COLO829 (cell line): ENCODE results near the gene KCNMA1.
A peak's percentile ranks its signal among the peaks of the same experiment; 100 is the strongest.
"Not testable (repeated sequence)": the region's sequence is repeated elsewhere in the genome, so short reads cannot be mapped to it uniquely, and the experiment has no call there.

ENCODE experiments used
- DNase-seq: peaks from one replicate; pipeline ENCODE4 v3.0.0; 2012; ENCODE audit warnings: low spot score

The KCNMA1 gene

DNA sequence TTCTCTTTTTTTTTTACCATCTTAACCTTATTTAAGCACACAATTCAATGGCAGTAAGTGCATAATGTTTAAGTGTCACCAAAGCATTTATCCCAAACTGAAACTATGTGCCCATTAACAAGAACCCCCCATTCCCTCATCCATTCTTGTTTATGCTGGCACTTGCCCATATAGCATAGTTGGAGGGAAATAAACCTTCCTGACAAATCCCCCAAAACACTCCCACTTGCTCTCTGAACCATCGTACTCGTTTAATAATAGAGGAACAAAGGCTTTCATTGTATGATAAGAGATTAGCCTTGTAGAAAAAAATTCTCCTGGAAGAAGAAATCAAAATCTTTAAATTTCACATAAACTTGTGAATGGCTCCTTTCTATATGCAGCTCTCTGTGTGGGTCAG, 26.4 kb upstream of the KCNMA1 start:
- peak; percentile 54 for DNase-seq

DNA sequence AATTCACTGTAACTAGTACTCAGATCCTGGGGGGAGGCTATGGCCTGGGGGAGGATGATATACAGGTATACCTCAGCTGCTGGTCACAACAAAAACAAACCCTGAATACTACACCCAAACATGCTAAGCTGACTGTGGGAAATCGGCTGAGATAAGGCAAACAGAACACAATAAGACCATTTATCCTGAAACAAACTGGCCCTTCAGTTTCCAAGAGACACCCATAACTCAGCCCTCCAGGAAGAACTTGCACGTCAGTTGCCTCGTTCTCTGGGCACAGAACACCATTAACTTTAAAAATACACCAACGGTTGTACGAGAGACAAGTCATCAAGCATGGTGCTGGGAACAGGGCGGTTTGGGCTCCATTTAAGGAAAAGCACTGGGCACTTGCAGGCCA, 24.1 kb upstream of the KCNMA1 start:
- DNase-seq: peak; percentile 71

DNA sequence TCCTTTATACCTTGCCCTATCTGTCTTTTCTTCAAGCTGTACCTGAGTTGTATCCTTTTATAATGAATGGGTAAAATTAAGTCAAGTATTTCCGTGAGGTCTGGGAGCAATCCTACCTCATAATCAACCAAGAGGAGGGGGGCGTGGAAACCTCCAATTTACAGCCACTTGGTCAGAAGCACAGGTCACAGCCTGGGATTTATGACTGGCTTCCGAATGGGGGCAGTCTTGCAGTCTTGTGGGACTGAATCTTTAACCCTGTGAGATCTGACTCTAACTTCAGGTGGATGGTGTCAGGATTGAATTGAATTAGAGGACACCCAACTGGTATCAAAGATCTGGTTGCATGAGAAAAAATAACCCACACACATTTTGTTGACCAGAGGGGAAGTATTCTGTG, 23.5 kb upstream of the KCNMA1 start:
- no peak for DNase-seq

DNA sequence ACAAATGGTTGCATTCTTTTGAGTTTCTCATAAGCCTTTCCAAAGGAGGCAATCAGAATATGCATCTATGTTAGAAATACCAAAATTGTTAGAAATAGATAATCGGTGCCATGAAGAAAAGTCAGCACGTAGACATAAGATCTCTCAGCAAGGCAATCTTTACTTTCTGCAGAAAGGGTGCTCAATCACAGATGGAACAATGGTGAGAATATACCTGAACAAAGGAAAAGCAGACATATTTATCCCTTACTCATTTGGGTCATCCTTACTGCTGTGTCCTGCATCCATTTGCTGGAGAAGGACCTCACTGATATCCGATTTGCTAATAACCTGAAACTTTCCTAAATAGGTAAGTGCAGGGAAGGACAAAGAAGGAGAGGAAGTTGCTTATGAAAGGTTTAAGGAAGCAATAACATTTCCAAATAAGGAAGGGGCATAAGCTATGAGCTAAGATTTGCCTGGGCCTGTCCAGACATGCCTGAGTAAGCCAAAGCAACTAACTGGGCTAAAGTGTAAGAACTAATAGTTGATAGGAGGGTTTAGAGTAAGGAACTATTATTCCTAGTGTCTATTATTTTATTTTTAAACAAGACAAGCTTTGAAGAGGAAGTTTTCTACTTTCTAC, 21.6 kb upstream of the KCNMA1 start:
- not testable (repeated sequence) for DNase-seq

DNA sequence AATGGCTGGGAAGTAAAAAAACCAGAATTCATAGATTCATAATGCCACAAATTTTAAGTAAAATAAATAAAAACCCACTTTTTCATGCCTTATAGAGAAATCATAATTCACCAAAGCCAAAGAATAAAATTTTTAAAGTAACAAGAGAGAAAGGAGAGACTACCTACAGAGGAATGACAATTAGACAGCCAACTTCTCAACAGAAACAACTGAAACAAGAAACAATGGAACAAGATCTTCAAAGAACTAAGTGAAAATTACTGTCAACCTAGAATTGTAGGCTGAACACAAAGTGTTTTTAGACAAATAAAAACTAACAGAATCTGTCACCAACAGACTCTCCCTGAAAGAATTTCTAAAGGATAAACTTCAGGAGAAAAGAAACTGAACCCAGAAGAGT, 15.6 kb upstream of the KCNMA1 start:
- DNase-seq: no peak

DNA sequence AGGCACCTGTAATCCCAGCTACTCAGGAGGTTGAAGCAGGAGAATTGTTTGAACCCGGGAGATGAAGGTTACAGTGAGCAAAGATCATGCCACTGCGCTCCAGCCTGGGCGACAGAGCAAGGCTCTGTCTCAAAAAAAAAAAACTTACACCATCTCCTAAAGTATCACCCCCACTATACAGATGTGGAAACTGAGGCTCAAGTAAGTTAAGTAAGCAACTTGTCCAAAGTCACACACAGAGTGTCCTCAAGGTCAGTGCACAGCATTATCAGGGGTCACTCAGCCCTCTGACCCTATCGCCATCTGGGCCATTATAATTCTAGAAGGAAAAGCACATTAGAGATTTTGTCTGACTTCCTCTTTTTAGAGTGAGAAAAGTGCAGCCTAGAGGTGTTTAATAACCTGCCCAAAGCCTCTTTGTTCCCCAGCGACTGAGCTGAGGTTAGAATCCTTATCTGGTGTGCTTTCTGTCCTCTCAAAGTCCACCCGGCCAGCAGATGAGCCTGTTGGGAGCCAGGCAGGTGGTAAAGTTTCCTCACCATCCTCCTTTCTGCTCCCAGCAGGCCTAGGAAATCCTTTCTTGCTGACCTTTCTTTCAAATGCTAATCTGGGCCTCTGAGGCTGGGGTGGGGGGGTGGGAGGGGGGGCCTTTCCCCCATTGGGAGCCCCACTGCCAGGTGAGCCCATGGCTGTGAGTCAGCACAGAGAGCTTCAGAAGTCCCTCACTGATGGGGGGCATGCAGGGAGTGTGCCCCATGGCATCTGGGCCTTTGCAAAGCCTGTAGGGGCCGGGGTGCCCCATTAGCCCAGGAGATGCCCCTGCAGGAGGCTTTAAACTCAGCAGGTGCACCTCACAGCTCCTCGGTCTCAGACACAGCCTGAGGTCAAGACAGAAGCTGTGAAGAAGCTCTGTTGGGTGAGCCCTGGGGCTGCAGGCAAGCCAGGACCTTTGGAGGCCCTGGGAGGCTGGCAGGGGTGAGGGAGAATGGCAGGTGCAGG, 12.0 kb upstream of the KCNMA1 start:
- DNase-seq: no peak

DNA sequence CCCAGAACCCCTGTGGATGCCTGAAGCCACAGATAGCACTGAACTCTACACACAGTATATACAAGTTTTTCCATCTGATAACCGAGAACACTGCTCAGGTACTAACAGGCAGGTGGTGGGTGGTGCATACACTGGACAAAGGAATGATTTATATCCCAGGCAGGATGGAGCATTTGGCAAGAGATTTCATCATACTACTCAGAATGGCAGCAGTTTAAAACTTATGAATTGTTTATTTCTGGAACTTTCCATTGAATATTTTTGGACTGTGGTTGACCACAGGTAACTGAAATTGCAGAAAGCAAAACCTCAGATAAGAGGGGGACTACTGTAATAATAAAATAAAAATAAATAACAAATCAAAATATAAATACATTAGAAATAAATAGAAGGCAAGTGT, 10.9 kb upstream of the KCNMA1 start:
- DNase-seq: no peak

DNA sequence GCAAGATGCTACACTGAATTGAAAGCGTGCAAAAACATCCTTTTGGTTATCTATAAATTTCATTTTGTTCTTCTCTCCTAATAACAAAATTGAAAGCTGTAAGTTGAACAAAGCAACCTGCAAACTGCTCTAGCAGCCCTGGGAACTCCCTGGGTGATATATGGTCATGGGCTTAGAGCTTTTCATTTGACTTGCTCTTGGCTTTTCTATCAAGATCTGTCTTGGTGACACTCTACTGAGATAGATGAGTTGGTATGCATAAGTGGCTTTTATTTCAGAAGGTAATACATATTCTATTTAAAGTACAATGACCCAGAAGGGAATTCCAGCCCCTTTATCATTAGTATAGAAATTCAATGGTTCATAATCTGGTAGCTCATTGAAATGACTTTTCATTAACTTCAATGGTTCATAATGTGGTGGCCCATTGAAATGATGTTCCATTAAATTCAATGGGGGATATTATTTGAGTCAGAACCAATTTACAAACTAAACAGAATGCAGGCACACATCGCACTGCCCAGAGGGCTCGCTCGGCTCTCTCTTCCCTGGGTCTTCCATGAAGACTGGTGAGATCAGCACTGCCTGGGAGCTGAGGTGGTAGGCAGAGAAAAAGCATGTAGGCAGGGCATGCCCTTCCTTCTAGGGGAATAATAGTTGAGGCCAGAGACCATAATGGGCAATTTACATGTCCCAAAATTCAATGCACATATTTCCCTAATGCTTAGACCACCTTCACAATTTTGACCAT, 10.1 kb upstream of the KCNMA1 start:
- DNase-seq: no peak

DNA sequence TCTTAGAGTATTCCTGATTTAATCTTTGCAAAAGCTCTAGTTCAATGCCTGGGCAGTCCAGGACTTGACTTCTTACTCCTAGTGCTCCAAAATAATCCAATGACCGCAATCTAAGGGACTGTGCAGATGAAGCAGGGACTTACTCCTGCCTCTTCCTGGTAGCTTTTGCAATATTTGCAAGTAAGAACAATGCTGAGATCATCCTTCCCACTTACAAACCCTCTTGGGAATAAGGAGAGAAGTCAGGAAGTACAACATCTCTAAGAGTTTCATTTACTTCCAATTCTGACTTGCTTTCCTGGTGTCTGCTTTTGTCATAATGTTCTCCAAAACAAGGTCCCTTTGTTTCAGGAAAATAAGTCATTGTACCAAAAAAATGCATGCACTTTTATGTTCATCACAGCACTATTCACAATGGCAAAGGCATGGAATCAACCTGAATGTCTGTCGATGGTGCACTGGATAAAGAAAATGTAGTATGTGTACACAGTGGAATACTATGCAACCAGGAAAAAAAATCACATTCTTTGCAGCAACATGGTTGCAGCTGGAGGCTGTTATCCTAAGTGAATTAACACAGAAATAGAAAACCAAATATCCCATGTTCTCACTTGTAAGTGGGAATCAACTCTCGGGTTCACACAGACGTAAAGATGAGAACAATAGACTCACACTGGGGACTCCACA, 7.1 kb upstream of the KCNMA1 start:
- DNase-seq: peak; percentile 42

DNA sequence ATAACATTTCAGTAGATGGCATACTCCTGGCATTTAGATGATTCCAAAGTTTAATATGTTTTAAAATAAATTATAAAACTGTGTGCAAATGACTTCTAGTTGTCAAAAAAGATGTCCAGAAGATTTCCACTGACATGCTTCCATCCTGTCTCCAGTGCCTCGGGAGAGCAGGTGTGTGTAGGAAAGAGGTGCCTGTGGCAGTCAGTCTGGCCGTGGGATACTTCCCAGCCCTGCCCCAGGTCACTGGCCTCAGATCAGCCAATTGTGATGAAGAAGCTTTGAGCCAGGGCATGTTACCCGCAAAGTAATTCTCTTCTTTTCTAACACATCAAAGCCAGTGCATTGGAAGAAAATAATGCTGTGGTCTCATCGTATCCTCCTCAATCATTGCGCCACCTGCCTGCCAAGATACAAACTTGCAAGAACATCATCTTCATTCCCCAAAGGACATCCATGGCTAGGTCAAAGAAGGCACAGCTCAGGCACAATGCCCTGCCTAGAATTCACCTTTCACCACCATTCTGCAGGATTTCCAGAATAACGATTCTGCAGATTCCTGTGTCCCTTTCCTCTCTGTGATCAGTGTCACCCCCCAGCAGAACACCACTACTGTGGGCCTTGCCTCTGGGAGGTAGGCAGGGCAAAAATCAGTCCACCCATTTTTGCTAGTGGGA, 6.3 kb upstream of the KCNMA1 start:
- peak; percentile 32 for DNase-seq

DNA sequence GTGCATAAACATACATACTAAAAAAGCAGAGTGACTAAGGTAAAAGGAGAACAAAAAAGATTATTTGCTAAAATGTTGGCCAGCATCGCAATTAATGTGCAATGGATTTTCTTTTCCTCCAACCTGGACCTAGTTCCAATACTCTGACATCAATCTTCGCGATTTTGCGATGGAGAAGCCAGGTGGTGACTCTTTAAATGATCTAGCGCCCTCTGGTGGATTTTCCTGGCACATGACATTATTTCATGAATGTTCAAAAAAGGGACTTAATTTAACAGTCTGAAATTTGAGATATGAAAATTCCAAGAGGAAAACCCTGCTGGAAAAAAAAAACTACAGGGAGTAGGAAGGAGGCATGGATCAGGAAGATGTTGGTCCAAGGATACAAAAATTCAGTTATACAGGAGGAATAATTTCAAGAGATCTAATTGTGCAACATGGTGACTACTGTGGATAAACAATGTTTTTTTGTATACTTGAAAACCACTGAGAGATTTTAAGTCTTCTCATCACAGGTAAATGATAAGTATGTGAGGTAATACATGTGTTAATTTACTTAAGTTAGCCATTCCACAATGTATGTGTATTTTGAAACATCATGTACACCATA, 4.3 kb upstream of the KCNMA1 start:
- DNase-seq: peak; percentile 51

DNA sequence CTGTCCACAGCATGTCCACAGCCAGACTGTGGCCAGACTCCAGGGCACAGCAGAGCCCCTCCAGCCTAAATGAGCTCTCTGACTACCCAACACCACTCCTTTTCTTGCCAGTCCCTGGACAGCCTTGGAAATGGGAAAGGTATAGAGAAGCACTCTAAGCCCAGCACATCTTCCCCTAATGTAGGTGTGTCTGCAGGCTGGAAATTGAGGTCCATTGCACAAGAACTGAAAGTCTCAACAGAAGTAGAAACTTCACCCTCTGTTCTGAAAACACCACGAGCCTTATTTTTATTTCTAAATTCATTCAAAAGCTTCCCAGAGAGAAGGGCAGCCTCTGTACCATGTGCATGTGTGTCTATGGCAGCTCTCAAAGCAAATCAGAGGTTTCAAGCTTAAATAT, 3.7 kb upstream of the KCNMA1 start:
- DNase-seq: no peak

DNA sequence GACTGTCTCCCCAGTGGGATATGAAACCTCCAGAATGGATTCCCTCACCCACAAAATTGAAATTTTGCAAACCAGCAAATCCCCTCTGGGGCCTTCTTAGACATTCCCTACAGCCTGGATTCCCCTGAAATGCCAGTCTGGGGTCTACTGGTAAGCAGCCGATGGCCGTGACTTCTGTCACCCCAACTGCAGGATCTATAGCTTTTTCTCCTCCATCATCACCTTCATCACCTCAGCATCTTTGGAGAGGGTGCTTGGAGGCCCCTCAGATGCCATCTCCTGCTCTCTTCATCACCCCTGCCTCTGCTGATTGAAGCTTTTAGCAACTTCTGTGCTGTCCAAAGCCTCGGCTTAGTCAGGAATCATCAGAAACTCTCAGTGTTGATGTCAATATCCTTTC, 2.6 kb upstream of the KCNMA1 start:
- no peak for DNase-seq

DNA sequence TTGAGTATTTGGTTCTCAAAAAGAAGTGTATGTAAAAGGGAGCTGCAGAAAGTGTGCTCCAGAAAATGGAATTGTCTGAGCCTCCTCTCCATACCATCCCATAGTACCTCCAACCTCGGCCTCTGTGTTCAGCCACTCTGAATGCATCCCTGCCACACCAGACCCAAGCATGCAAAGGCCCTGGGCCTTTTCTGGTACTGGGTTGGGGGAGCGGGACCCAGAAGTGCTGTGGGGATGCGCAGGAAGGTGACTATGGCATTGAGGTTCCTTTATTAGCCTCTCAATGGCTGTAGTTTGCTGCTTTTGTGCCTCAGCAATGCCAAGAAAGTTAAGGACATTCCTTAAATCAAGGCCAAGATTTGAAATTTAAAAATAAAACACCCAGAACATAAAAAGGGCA, 2.1 kb upstream of the KCNMA1 start:
- no peak for DNase-seq

DNA sequence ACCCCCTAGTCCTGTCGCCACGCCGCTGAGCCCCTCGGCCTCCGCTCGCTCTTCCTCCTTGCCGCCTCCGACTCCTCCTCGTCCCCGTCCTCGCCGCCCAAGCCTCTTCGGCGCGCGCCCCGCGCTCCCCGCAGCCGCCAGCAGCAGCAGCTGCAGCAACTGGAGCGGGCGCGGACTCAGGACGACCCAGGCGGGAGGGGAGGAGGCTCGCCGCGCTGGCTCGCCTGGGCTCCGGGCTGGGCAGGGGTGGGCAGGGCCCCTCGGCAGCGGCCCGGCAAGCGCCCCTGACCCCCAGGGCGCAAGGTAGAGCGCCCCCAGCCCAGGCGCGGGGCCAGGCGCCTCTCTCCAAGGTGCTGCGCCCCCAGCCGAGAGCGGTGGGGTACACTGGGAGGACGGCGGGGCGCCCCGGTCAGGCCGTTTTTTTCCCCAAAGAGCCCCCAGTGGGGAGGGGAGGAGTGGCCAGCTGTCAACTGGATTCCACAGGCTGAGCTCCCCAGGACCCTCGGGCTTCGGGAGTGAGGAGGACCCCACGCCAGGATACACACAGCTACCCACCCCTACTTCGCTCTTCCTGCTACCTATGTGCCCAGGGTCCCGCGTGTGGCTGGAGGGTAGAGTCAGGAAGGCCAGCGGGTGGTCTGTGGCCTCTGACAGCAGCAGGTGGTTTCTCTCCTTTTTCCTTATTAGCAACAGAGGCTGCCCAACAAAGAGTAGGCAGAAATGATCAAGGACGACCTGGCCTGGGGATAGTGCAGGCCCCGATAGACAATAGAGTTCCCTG, 903 bp upstream of the KCNMA1 start:
- DNase-seq: no peak

DNA sequence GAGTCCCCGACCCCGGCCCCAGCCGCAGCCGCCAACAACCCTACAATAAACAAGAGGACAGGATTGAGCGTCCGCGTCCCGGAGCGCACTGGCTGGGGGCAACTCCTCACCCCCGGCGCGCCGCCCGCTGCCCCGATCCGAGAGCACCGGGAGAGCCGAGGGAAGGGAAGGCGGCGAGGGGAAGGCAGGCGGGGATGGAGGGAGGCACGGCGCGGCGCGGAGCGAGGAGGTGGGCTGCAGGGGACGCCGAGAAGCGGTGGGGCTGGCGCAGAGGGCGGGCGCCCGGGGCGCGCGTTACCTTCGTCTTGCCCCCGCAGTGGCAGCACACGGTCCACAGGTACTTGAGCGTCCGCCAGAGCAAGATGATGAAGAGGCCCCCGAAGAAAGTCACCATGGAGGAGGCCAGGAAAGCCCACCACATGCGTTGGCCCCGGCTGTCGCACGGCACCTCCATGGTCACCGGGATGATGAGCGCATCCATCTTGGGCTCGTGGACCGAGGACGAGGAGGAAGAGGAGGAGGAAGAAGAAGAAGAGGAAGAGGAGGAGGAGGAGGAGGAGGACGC, 559 bp downstream of the KCNMA1 start:
- no peak for DNase-seq

DNA sequence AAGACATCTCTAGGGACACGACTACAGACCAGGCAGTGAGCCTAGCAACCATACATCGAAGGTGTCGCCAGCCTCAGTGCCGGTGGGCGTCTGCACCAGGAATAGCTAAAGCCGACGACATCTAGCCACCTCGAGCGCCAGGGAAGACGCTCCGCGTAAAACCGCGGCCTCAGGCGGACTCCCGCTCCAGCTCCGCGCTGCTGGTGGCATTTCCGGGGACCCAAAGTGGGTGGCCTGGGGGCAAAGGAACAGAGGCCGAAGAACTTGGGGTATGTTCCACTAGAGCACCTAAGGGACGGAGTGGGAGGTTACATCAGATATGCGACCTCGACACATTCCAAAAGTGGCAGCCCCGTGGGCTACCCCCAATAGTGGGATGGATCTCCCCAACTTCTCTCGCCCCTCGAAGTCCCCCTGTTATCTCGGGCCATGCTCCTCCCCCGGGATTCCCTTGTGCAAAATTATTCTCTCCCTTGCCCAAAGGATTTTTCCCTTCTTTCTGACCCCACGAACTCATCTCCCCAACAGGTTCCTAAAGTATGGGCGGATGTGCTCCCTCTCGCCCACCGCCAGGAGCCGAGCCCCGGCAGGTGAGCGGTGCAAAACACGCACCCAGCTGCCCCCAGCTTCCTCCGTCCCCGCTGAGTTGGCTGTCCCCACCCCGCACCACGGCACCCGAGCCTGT, 1.2 kb downstream of the KCNMA1 start:
- no peak for DNase-seq

DNA sequence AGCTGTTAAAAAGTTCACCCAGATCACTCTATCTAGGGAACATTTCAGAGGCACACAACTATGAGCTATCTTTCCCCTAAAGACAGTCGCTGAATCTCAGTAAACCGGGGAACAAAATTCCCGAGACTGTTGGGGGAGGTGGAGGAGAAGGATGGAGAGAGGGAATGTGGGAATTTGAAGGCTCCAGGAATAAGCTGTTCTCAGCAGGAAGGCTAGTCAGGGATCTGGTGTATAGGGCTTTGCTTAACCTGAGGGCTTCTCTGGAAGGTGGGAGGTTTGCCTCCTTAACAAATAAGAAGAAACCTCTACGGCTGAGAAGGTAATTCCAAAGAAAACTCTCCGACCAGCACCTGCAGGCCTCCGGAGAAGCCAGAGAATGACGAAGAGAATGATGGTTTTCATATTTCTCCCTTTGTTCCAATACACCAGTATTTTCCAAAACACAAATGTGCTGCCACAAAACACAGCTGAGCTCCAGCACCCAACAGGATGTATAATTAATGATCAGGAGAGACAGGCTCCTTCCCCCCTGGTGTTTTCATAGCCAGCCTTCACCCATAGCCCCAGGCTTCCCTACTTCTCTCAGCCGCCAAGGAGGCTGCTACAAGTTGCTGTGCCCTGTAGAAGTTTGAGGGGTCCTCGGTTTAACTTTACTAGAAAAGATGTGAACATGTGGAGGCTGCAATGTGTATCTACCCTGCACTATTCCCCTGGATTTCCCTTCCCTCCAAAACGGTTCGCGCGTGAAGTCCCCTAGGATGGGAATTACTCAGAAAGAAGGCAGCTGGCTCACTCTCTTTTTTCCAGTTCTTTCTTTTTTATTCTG, 2.0 kb downstream of the KCNMA1 start:
- DNase-seq: no peak

DNA sequence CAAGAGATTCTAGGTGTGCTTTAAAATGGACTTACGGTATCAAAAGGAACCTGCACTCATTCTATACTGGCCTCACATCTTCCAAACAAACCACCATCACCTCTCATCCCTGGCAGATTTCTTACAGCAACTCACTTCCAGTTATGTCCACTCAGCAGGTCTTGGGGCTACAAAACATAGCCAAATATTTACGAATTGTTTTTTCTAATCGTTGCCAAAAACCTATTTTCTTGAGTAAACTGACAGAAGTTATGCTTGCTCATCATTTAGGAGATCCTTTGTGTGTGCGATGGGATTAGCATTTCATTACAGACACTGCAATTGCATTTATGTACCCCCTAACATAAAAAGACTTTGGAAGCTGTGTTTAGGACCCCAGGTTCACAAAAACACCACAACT, 2.7 kb downstream of the KCNMA1 start:
- DNase-seq: no peak
